ENCODE data around the gene ZNF267.
"Not testable (repeated sequence)": the region's sequence is repeated elsewhere in the genome, so short reads cannot be mapped to it uniquely, and the experiment has no call there.

The ZNF267 gene

DNA sequence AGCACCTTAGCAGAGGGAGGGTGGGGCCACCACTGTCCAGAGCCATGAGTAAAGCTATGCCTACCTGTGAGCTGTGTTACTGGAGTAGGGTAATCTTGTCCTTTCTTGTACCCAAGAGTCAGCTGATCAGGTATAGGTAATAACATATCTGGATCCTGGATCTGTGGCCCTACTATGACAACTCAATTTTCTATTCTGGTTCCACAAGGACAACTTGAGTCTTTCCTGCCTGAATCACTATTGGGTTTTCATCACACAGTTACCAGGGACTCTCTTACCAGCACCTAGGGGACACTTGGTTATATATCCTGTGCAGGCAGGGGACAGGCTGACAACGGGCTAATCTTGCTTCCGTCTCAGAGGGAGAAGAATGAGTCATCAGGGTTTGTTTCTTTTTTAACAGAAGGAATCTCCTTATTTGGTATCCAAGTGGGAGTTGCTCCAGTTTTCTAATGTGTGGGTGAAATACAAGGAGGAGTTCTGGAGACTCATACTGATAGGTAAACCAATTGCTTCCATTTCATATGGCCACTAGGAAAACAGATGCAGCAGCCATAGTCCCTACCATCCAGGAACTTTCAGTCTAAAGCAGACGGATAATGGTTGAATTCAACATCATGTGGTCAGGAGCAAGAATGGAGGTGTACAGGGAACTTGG, 6.8 kb downstream of the ZNF267 start:
- DNase-seq: no peak

DNA sequence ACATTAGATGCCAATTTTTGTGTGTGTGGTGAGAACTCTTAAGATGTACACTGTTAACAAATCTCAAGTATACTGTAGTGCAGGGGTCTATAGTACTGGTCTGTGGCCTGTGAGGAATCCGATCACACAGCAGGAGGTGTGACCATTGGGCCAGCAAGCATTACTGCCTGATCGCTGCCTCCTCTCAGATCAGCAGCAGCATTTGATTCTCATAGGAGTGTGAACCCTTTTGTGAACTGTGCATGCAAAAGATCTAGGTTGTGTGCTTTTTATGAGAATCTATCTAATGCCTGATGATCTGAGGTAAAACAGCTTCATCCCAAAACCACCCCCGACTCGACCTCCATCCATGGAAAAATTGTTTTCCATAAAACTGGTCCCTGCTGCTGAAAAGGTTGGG, 12.6 kb downstream of the ZNF267 start:
- DNase-seq: no peak

DNA sequence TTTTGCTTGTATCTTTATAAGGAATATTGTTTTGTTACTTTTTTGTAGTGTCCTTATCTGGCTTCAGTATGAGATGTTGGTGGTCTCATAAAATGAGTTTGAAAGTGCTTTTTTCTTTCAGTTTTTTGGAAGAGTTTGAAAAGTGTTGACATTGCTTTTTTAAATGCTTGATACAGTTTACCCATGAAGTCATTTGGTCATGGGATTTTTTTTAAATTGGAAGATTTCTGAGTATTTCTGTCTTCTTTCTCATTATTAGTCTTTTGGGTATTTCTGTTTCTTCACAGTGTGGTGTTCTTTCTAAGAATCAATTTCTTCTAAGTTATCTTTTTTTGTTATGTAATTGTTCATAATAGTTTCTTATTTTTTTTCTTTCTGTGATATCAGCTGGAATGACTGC, 15.1 kb downstream of the ZNF267 start:
- DNase-seq: no peak

DNA sequence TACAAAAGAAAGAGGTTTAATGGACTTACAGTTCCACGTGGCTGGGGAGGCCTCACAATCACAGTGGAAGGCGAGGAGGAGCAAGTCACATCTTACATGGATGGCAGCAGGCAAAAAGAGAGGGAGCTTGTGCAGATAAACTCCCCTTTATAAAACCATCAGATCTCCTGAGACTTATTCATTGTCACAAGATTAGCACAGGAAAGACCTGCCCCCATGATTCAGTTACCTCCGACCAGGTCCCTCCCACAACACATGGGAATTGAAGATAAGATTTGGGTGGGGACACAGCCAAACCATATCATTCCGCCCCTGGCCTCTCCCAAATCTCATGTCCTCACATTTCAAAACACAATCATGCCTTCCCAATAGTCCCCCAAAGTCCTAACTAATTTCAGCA, 18.5 kb downstream of the ZNF267 start:
- not testable (repeated sequence) for DNase-seq

DNA sequence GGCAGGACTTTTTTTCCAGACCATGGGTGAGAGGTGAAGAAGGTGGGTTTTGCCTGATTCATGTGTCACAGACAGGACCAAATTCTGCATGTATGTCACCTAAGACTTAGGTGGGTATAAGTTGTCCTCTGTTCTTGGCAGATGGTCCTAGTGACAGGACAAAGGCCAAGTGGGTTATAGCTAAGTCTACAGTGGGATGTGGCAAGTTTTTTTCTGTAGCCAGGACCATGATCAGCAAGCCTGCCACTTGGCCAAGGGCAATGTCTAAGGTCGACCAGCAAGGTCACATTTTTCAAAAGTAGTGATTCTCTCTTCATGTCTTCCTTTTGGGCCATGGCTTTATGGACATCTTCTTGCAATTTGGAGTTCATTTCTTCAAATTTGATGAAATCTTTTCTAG, 20.2 kb downstream of the ZNF267 start:
- DNase-seq: no peak

DNA sequence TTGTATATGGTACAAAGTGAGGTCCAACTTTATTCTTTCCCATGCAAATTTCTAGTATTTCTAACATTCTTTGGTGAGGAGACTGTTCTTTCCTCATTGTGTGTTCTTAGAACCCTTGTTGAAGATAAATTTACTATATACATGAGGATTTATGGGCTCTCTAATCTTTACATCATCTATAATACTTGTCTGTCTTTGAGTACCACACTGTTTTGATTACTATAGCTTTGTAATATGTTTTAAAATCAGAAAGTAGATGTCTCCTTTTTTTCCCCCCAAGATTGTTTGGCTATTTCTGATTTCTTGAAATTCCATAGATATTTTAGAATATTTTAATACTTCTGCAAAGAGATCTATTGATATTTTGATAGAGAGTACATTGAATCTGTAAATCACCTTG, 23.7 kb downstream of the ZNF267 start:
- DNase-seq: no peak

DNA sequence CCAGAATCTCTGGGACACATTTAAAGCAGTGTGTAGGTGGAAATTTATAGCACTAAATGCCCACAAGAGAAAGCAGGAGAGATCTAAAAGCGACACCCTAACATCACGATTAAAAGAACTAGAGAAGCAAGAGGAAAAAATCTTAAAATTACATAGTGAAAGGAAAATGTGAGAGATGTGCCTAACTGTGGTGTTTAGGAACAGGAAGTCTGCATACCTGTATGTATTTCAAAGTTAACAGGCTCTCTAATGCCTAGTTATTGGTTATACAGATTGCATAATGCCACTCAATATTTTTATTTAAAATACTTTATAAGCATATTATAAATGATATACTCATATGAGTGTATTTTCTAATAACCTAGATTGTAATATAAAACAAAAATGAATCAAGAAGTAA, 25.9 kb downstream of the ZNF267 start:
- DNase-seq: no peak

DNA sequence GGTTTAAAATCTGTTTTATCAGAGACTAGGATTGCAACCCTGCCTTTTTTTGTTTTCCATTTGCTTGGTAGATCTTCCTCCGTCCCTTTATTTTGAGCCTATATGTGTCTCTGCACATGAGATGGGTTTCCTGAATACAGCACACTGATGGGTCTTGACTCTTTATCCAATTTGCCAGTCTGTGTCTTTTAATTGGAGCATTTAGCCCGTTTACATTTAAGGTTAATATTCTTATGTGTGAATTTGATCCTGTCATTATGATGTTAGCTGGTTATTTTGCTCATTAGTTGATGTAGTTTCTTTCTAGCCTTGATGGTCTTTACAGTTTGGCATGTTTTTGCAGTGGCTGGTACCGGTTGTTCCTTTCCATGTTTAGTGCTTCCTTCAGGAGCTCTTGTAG, 31.0 kb downstream of the ZNF267 start:
- not testable (repeated sequence) for DNase-seq

DNA sequence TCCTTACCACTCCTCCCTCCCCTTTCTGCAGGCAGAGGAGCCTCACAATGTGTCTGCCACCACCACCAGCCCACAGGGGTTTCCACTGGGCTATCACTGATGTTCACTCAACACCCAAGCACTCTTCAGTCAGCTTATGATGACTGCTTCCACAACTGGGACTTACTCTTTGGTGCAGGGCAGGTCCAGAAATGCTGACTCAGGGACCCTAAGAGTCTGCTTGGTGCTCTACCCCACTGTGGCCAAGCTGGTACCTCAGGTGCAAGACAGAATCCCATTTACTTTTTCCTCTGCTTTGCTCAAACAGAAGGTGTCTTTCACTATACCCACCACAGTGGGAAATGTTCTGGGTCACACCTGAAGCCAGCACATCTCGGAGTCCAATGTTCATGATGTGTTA, 40.1 kb downstream of the ZNF267 start:
- no peak for DNase-seq

DNA sequence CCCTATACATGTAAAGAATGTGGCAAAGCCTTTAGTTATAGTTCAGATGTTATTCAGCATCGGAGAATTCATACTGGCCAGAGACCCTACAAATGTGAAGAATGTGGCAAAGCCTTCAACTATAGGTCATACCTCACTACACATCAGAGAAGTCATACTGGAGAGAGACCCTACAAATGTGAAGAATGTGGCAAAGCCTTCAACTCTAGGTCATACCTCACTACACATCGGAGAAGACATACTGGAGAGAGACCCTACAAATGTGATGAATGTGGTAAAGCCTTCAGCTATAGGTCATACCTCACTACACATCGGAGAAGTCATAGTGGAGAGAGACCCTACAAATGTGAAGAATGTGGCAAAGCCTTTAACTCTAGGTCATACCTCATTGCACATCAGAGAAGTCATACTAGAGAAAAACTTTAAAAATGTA, 42.5 kb downstream of the ZNF267 start:
- no peak for DNase-seq

DNA sequence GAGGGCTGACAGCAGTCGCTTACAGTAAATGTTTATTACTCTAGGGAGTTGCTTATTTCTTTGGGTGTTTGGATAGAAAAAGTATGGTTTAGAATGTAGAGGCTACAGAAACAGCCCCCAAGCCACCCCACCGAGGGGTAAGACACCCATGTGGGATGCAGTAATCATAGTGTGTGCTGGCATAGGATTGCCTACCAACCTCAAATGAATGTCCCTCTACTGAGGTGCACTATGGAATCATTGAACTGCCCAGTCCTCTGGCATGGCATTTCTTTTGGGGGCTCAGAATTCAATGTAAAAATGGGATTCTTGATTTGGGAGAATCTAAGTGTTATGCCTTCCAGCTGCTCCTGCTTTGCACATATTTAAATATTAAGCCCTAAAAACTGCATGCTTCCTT, 46.8 kb downstream of the ZNF267 start:
- DNase-seq: no peak

DNA sequence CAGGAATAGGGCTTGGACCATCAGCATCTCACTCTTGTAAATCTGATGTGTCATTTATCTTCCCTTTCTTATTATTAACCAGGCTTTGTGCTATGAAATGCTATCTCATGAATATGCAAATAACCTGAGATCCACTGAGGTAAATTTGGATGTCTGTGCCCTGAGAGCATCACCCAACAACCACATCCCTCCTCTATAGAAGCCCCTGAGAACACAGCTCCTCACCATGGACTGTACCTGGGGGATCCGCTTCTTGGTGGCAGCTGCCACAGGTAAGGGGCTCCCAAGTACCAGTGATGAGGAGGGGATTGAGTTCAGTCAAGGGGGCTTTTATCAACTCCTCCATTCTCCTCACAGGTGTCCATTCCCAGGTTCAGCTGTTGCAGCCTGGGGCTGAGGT, 78.2 kb downstream of the ZNF267 start:
- not testable (repeated sequence) for DNase-seq

DNA sequence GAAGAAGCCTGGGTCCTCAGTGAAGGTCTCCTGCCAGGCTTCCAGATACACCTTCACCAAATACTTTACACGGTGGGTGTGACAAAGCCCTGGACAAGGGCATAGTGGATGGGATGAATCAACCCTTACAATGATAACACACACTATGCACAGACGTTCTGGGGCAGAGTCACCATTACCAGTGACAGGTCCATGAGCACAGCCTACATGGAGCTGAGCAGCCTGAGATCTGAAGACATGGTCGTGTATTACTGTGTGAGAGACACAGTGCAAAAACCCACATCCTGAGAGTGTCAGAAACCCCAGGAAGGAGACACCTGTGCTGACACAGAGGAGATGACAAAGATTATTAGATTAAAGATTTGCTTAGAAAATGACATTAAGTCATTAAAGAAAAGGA, 78.6 kb downstream of the ZNF267 start:
- not testable (repeated sequence) for DNase-seq

DNA sequence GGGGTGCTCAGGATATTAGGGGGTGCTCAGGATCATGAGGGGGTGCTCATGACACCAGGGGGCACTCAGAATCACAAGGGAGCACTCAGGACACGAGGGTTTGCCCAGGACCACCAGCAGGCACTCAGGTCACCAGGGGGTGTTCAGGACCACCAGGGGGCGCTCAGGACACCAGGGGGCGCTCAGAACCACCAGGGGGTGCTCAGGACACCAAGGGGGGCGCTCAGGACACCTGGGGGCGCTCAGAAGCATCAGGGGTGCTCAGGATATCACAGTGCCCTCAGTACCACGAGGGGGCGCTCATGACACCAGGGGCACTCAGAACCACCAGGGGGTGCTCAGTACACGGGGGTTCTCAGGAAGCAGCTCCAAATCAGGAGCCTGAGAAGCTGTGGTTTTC, 82.6 kb downstream of the ZNF267 start:
- not testable (repeated sequence) for DNase-seq

DNA sequence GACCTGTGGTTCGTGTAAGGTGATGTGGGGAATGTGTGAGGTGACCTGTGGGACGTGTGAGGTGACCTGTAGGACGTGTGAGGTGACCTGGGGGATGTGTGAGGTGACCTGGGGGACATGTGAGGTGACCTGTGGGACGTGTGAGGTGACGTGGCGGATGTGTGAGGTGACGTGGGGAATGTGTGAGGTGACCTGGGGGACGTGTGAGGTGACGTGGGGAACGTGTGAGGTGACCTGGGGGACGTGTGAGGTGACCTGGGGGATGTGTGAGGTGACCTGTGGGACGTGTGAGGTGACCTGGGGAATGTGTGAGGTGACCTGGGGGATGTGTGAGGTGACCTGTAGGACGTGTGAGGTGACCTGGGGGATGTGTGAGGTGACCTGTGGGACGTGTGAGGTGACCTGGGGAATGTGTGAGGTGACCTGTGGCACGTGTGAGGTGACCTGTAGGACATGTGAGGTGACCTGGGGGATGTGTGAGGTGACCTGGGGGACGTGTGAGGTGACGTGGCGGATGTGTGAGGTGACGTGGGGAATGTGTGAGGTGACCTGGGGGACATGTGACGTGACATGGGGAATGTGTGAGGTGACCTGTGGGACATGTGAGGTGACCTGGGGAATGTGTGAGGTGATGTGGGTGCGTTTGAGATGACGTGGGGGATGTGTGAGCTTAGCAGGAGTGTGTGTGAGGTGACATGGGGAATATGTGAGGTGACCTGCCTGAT, 86.7 kb downstream of the ZNF267 start:
- DNase-seq: not testable (repeated sequence)

Data from NCI-H510A treated with DMSO at 0.1 percent for 48 hours (cell line).